Lung (tissue), 12 donors: Measurements from ENCODE around the gene OPRL1. TPM values are rescaled to one million over a fixed set of nuclear protein-coding genes. Genes with fewer than 3 reads are reported as not detected.

ENCODE experiments used
- ATAC-seq: fragments of 200-7000 bp; cut with Tn5 transposase; one replicate; pipeline ENCODE4 v1.9.1; 2020; ENCODE audit warnings: moderate number of reproducible peaks; ENCODE audit not compliant: insufficient read depth, low FRiP score
- DNase-seq, 3 donors: peaks; one replicate each; pipeline ENCODE4 v3.0.0-alpha.2; 2013 to 2017
- H3K27ac ChIP-seq, 2 donors: one replicate each; pipeline ENCODE4 v1.5.1; 2013; ENCODE audit warnings: mild to moderate bottlenecking in 2 of 2, moderate library complexity in 2 of 2, control low read depth in 1 of 2, inconsistent platforms in 1 of 2, low read depth in 1 of 2, low read length in 1 of 2
- H3K27me3 ChIP-seq, 3 donors: one replicate each; pipeline ENCODE4 v1.5.1; 2013; ENCODE audit warnings: low read length in 2 of 3; ENCODE audit not compliant: control insufficient read depth in 3 of 3, insufficient read depth in 3 of 3
- H3K36me3 ChIP-seq, 4 donors: one replicate each; pipeline ENCODE4 v1.5.1; 2013; ENCODE audit warnings: low read length in 4 of 4, mild to moderate bottlenecking in 1 of 4, moderate library complexity in 1 of 4; ENCODE audit not compliant: control insufficient read depth in 4 of 4, insufficient read depth in 4 of 4
- H3K4me1 ChIP-seq, 5 donors: one replicate each; pipeline ENCODE4 v1.5.1; 2013; ENCODE audit warnings: low read length in 5 of 5, mild to moderate bottlenecking in 2 of 5, moderate library complexity in 1 of 5; ENCODE audit not compliant: control insufficient read depth in 5 of 5, insufficient read depth in 5 of 5
- H3K4me3 ChIP-seq: one replicate; pipeline ENCODE4 v1.5.1; 2013; ENCODE audit warnings: mild to moderate bottlenecking, control low read depth, moderate library complexity
- H3K9ac ChIP-seq, 2 donors: one replicate each; pipeline ENCODE4 v1.5.1; 2013; ENCODE audit warnings: low read length in 2 of 2, control low read depth in 1 of 2; ENCODE audit not compliant: insufficient read depth in 1 of 2
- H3K9me3 ChIP-seq, 4 donors: one replicate each; pipeline ENCODE4 v1.5.1; 2013; ENCODE audit warnings: low read length in 3 of 4, mild to moderate bottlenecking in 1 of 4, moderate library complexity in 1 of 4; ENCODE audit not compliant: control insufficient read depth in 4 of 4, insufficient read depth in 3 of 4
- CTCF ChIP-seq: IDR thresholded peaks from 2 replicates; pipeline ENCODE4 v1.5.1; 2012; ENCODE audit warnings: mild to moderate bottlenecking; ENCODE audit errors: control extremely low read depth, extremely low read depth
- WGBS, 2 donors: extraction: QIAGEN DNeasy Blood & Tissue Kit; methylation state at CpG; one replicate each; pipeline ENCODE4 v1.1.7; 2013; 5-methylcytosine and 5-hydroxymethylcytosine counted together
- polyA plus RNA-seq, 2 donors: library from polyadenylated mRNA; stranded (reverse); fragments of 200-250 nt; gene quantifications; one replicate each; pipeline ENCODE4 v1.2.1, GENCODE V29; 2013
- total RNA-seq, 2 donors: library from RNA; depleted of rRNA in 1 of 2; stranded (reverse); fragments of >200 nt in 1 of 2; gene quantifications; one replicate each; pipeline ENCODE4 v1.2.1, GENCODE V29; 2014 to 2021
- donor health status: control.
- donor health status: control.
- donor health status: Bipolar disorder and iron deficiency.
- donor health status: healthy.
- donor health status: DM: yes; HTN: yes; CAD: no.

Gene OPRL1
- total and polyA plus RNA-seq, 4 donors: 0.45 to 3.1 (median 2.1) TPM

GRCh38 chr20:64092258-64093012 is 12.6 kb downstream of the OPRL1 start:
- H3K4me1 ChIP-seq: no peaks in the 10 kb centered on the region
- no peak overlapping the region for H3K27ac ChIP-seq
- DNase-seq (no peak), ATAC-seq (no peak)
- no peak overlapping the region for H3K4me3 ChIP-seq
- TF ChIP-seq CTCF: no peak
- H3K27me3 ChIP-seq: peaks cover 0 to 23% (median 5%) of the 10 kb centered on the region in 3 donors
- 54 to 68% methylated on average over 27 of the region's 27 CpGs for WGBS, 2 donors
- no peak overlapping the region for H3K9ac ChIP-seq
- no peaks in the 10 kb centered on the region for H3K9me3 ChIP-seq
- no peaks in the 10 kb centered on the region for H3K36me3 ChIP-seq

GRCh38 chr20:64093013-64093503 is 13.2 kb downstream of the OPRL1 start:
- Histone ChIP-seq H3K9me3 (no peaks in the 10 kb centered on the region), H3K27me3 (peaks cover 0 to 19% (median 5%) of the 10 kb centered on the region in 3 donors), H3K9ac (no peak overlapping the region), H3K4me3 (no peak overlapping the region), H3K36me3 (no peaks in the 10 kb centered on the region), H3K4me1 (no peaks in the 10 kb centered on the region), H3K27ac (no peak overlapping the region)
- TF ChIP-seq CTCF: no peak
- no peak for DNase-seq
- 54 to 75% methylated on average over 9 of the region's 9 CpGs for WGBS, 2 donors
- no peak for ATAC-seq

GRCh38 chr20:64095455-64095854 is 15.6 kb downstream of the OPRL1 start:
- no peak overlapping the region for H3K4me3 ChIP-seq
- no peak overlapping the region for H3K9ac ChIP-seq
- H3K27ac ChIP-seq: no peak overlapping the region
- H3K4me1 ChIP-seq: no peaks in the 10 kb centered on the region
- TF ChIP-seq CTCF: no peak
- DNase-seq: no peak
- ATAC-seq: no peak
- H3K27me3 ChIP-seq: peaks cover 0 to 5% (median 2%) of the 10 kb centered on the region in 3 donors
- no peaks in the 10 kb centered on the region for H3K9me3 ChIP-seq
- 80 to 95% methylated on average over 4 of the region's 4 CpGs for WGBS, 2 donors
- H3K36me3 ChIP-seq: no peaks in the 10 kb centered on the region

- 86 to 92% methylated on average over 11 of the region's 11 CpGs for WGBS, 2 donors
- no peak overlapping the region for H3K4me3 ChIP-seq
- ATAC-seq (no peak), DNase-seq (no peak)
- no peak overlapping the region for H3K27ac ChIP-seq
- no peaks in the 10 kb centered on the region for H3K36me3 ChIP-seq
- H3K9me3 ChIP-seq: no peaks in the 10 kb centered on the region
- TF ChIP-seq CTCF: no peak
- no peaks in the 10 kb centered on the region for H3K4me1 ChIP-seq
- no peak overlapping the region for H3K9ac ChIP-seq
- H3K27me3 ChIP-seq: peaks cover 0 to 9% (median 2%) of the 10 kb centered on the region in 3 donors
Measured at GRCh38 chr20:64095927-64096326, 16.0 kb downstream of the OPRL1 start.
